Thyroid gland (tissue), 4 donors: ENCODE data around the gene EXOG.

Source experiments
- CTCF ChIP-seq, 6 experiments: fragments of 200-600 bp in 3 of 6; fragments of 450-650 bp in 3 of 6; sonication (generic) in 3 of 6; IDR thresholded peaks; one replicate each; pipeline ENCODE4 v1.5.1; 2016 to 2019; ENCODE audit warnings: antibody characterized with exemption in 6 of 6, mild to moderate bottlenecking in 2 of 6, inconsistent platforms in 1 of 6, moderate library complexity in 1 of 6
- POLR2A ChIP-seq, 2 donors: fragments of 450-650 bp; IDR thresholded peaks; one replicate each; pipeline ENCODE4 v1.6.1; 2017; ENCODE audit warnings: antibody characterized with exemption in 2 of 2, mild to moderate bottlenecking in 2 of 2, moderate library complexity in 1 of 2

GRCh38 chr3:38556640-38557358 lies 60.7 kb downstream of the EXOG start:
- no peak for TF ChIP-seq POLR2A (IDR thresholded peaks at IDR 0.05)
- TF ChIP-seq CTCF (IDR thresholded peaks at IDR 0.05): no peak
